ENCODE measurements around the gene CAPZA1.

DNA sequence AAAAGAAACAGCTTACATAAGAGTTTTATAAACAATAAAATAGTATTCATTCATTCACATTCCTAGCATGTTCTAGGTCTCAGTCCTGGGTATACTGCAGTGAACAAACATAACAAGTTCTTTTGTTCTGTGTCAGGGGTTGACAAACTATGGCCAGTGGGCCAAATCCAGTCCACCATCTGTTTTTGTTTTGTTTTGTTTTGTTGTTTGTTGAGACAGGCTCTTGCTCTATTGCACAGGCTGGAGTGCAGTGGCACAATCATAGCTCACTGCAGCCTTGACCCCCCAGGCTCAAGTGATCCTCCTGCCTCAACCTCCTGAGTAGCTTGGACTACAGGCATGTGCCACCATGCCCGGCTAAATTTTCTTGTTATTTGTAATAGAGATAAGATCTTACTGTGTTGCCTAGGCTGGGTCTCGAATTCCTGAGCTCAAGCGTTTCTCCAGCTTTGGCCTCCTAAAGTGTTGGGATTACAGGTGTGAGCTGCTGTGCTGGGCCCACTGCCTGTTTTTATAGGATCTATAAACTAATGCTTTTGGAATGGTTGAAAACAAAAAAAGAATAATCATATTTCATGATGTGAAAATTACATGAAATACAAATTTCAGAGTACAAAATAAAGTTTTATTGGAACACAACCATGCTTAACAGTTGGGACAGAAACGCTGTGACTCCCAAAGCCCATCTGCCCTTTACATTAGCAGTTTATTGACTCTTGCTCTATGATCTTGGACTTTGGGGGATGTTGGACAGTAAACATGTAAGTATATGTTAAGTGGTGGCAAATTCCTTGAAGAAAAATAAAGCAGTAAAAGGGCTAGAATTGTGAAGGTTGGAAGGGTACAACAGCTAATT lies 17.9 kb downstream of the CAPZA1 start:
- TF ChIP-seq EZH2 (IDR thresholded peaks at IDR 0.05; ENCODE audit: borderline replicate concordance, low read length), result no peak
- TF ChIP-seq CTCF (conservative IDR thresholded peaks at IDR 0.05 in 1 of 2, IDR thresholded peaks at IDR 0.05 in 1 of 2; ENCODE audit: extremely low read depth in 1 of 2, insufficient read depth in 1 of 2, low read depth in 1 of 2, low read length in 2 of 2), result no peak

All from mammary epithelial cell (primary cell).